ENCODE data around the gene DES. TPM values are rescaled to one million over a fixed set of nuclear protein-coding genes. Genes with fewer than 3 reads are reported as not detected.
A peak's percentile ranks its signal among the peaks of the same experiment; 100 is the strongest.

The DES gene
- total and polyA plus RNA-seq, 9 of the 15 experiments (the other 6 are each of a cell fraction or from before 2014, with no cell fraction given) = 2.5 to 58.9 (median 21.9) TPM

GRCh38 chr2:219387306-219388120 is 30.7 kb upstream of the DES start, which contains the start of gene DNPEP (continued):
- no peak for TF ChIP-seq JUN (IDR thresholded peaks at IDR 0.05; ENCODE audit: borderline replicate concordance, low read depth, low read length)
- TF ChIP-seq JUN (CRISPR knock-in tag; IDR thresholded peaks at IDR 0.05; ENCODE audit: borderline replicate concordance) = no peak
- no peak for TF ChIP-seq ZBTB12 (CRISPR knock-in tag; IDR thresholded peaks at IDR 0.05)
- no peak for TF ChIP-seq BCL6 (CRISPR knock-in tag; IDR thresholded peaks at IDR 0.05)
- TF ChIP-seq BACH1 (tag; IDR thresholded peaks at IDR 0.05) = no peak
- no peak for TF ChIP-seq PCBP2 (IDR thresholded peaks at IDR 0.05; ENCODE audit: low read depth, low read length, poor library complexity, severe bottlenecking)
- TF ChIP-seq PHB2 (IDR thresholded peaks at IDR 0.05; ENCODE audit: low read depth) = no peak
- no peak for TF ChIP-seq ZNF586 (CRISPR knock-in tag; conservative IDR thresholded peaks at IDR 0.05)
- TF ChIP-seq RCOR1 (IDR thresholded peaks at IDR 0.05; ENCODE audit: borderline replicate concordance in 1 of 2, low read depth in 2 of 2, low read length in 2 of 2) = no peak
- no peak for TF ChIP-seq ZNF77 (CRISPR knock-in tag; IDR thresholded peaks at IDR 0.05)
- no peak for TF ChIP-seq SETDB1 (IDR thresholded peaks at IDR 0.05; ENCODE audit: low read length)
- TF ChIP-seq SMAD2 (IDR thresholded peaks at IDR 0.05; ENCODE audit: low read depth, low read length) = no peak
- TF ChIP-seq ZNF277 (CRISPR knock-in tag; IDR thresholded peaks at IDR 0.05; ENCODE audit: borderline replicate concordance) = no peak
- TF ChIP-seq AFF1 (IDR thresholded peaks at IDR 0.05; ENCODE audit: low read depth in 1 of 2, partially characterized antibody in 2 of 2) = no peak
- TF ChIP-seq SNRNP70 (optimal IDR thresholded peaks at IDR 0.05; ENCODE audit: low read depth, low read length) = no peak
- no peak for TF ChIP-seq ZNF212 (CRISPR knock-in tag; IDR thresholded peaks at IDR 0.05)
- TF ChIP-seq CXXC5 (CRISPR knock-in tag; IDR thresholded peaks at IDR 0.05) = peak; percentile 51
- TF ChIP-seq ZNF134 (CRISPR knock-in tag; conservative IDR thresholded peaks at IDR 0.05) = no peak
- TF ChIP-seq TFE3 (CRISPR knock-in tag; IDR thresholded peaks at IDR 0.05) = no peak; the same call in 1 of the 2 replicates
- TF ChIP-seq CHD4 (IDR thresholded peaks at IDR 0.05; ENCODE audit: insufficient read depth, insufficient replicate concordance, low read depth, low read length, poor library complexity, severe bottlenecking) = no peak
- TF ChIP-seq ATF7 (IDR thresholded peaks at IDR 0.05) = peak; percentile 56

All from K562 (cell line).